ENCODE data around the gene ASAP3. TPM values are rescaled to one million over a fixed set of nuclear protein-coding genes. Genes with fewer than 3 reads are reported as not detected.

The ASAP3 gene
- total RNA-seq, 2 donors from 2014 or later, result 28.2 to 50.4 TPM

- no peaks in the 10 kb centered on the region for H3K9me3 ChIP-seq
- H3K36me3 ChIP-seq, result no peaks in the 10 kb centered on the region
- ATAC-seq (ENCODE audit: insufficient number of reproducible peaks, low FRiP score, low read depth) (no peak), DNase-seq (ENCODE audit: low spot score) (no peak)
- H3K4me3 ChIP-seq, result no peak overlapping the region
- TF ChIP-seq CTCF (IDR thresholded peaks at IDR 0.05), result no peak
- no peak overlapping the region for H3K27ac ChIP-seq
- H3K4me1 ChIP-seq (ENCODE audit: control insufficient read depth in 1 of 2, low read depth in 2 of 2), result peaks cover 0 to 10% of the 10 kb centered on the region in 2 donors
- no peaks in the 10 kb centered on the region for H3K27me3 ChIP-seq (replicated peaks; ENCODE audit: insufficient read depth)
These were observed 32.5 kb downstream of the ASAP3 start for GRCh38 chr1:23451441-23451840.

- no peak for DNase-seq (ENCODE audit: low spot score)
- H3K9me3 ChIP-seq, result no peaks in the 10 kb centered on the region
- H3K27ac ChIP-seq, result no peak overlapping the region
- ATAC-seq (ENCODE audit: insufficient number of reproducible peaks, low FRiP score, low read depth), result no peak
- no peaks in the 10 kb centered on the region for H3K27me3 ChIP-seq (replicated peaks; ENCODE audit: insufficient read depth)
- no peaks in the 10 kb centered on the region for H3K36me3 ChIP-seq
- peaks cover 0 to 10% of the 10 kb centered on the region in 2 donors for H3K4me1 ChIP-seq (ENCODE audit: control insufficient read depth in 1 of 2, low read depth in 2 of 2)
- H3K4me3 ChIP-seq, result no peak overlapping the region
- TF ChIP-seq CTCF (IDR thresholded peaks at IDR 0.05), result no peak
These were observed 33.1 kb downstream of the ASAP3 start for GRCh38 chr1:23450894-23451293.

GRCh38 chr1:23449958-23450357, 34.0 kb downstream of the ASAP3 start:
- ATAC-seq (ENCODE audit: insufficient number of reproducible peaks, low FRiP score, low read depth), result no peak
- TF ChIP-seq CTCF (IDR thresholded peaks at IDR 0.05), result no peak
- no peaks in the 10 kb centered on the region for H3K9me3 ChIP-seq

DNA sequence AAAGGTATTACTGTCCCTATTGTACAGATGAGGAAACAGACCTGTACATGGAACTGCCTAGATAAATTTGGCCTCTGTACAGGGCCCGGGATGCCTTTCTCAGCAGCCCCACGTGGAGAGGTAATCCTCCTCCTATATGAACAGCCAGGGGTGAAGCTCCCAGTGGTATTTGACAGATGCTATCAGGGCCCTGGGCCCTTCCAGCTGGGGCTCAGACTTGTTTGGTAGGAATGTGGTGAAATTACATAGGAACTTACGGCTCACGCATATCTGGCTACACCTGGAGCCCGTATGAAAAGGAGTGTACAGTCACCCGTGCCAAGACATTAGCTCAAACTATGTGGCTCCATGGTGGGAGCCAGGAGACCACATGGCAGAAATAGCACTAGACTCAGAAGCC, 34.7 kb downstream of the ASAP3 start:
- H3K27ac ChIP-seq, result no peak overlapping the region
- H3K4me3 ChIP-seq, result no peak overlapping the region

More at GRCh38 chr1:23449958-23450357, 34.0 kb downstream of the ASAP3 start:
- Histone ChIP-seq H3K36me3 (no peaks in the 10 kb centered on the region), H3K4me3 (no peak overlapping the region), H3K27ac (no peak overlapping the region), H3K27me3 (replicated peaks; ENCODE audit: insufficient read depth) (no peaks in the 10 kb centered on the region), H3K4me1 (ENCODE audit: control insufficient read depth in 1 of 2, low read depth in 2 of 2) (peaks cover 0 to 10% of the 10 kb centered on the region in 2 donors)
- no peak for DNase-seq (ENCODE audit: low spot score)

DNA sequence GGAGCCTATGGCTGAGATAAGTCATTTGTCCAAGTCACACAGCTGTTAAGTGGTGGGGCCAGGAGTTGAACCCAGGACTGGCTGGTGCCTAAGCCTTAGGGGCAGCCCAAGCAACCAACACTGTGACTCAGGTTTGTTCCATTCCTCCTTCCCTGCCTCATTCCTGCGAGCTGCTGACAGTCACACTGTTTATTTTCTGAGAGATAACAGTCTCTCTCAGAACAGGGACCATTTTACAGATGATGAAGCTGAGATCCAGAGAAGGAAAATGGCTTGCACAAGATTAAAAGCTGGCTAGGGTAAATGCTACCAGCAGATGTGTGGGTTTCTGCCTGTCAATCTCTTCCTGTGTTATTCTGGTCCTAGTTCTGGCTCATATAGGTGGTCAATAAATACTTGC, 35.1 kb downstream of the ASAP3 start:
- no peak for DNase-seq (ENCODE audit: low spot score)
- no peak for ATAC-seq (ENCODE audit: insufficient number of reproducible peaks, low FRiP score, low read depth)
- Histone ChIP-seq H3K27me3 (replicated peaks; ENCODE audit: insufficient read depth) (no peaks in the 10 kb centered on the region), H3K4me1 (ENCODE audit: control insufficient read depth in 1 of 2, low read depth in 2 of 2) (peaks cover 0 to 10% of the 10 kb centered on the region in 2 donors), H3K36me3 (no peaks in the 10 kb centered on the region), H3K4me3 (no peak overlapping the region), H3K9me3 (no peaks in the 10 kb centered on the region), H3K27ac (no peak overlapping the region)
- TF ChIP-seq CTCF (IDR thresholded peaks at IDR 0.05), result no peak

More for the DNA sequence above, 34.7 kb downstream of the ASAP3 start:
- ATAC-seq (ENCODE audit: insufficient number of reproducible peaks, low FRiP score, low read depth) (no peak), DNase-seq (ENCODE audit: low spot score) (no peak)
- no peaks in the 10 kb centered on the region for H3K27me3 ChIP-seq (replicated peaks; ENCODE audit: insufficient read depth)
- no peaks in the 10 kb centered on the region for H3K9me3 ChIP-seq
- peaks cover 0 to 10% of the 10 kb centered on the region in 2 donors for H3K4me1 ChIP-seq (ENCODE audit: control insufficient read depth in 1 of 2, low read depth in 2 of 2)
- TF ChIP-seq CTCF (IDR thresholded peaks at IDR 0.05), result no peak
- no peaks in the 10 kb centered on the region for H3K36me3 ChIP-seq

Data from thoracic aorta (tissue), 2 donors.